Liver (tissue), 9 donors: Measurements from ENCODE around the gene TBC1D7. TPM values are rescaled to one million over a fixed set of nuclear protein-coding genes. Genes with fewer than 3 reads are reported as not detected.

Experiments used
- DNase-seq: peaks from one replicate; pipeline ENCODE4 v3.0.0-alpha.2; 2017; ENCODE audit warnings: low spot score
- H3K27ac ChIP-seq, 2 donors: one replicate each; pipeline ENCODE4 v1.7.0; 2013; ENCODE audit warnings: inconsistent platforms in 2 of 2, low read length in 2 of 2, control low read depth in 1 of 2, low read depth in 1 of 2, mild to moderate bottlenecking in 1 of 2
- H3K27me3 ChIP-seq, 4 donors: one replicate each; pipeline versions ENCODE4 v1.6.1 to v1.7.0; 2013; ENCODE audit warnings: low read length in 3 of 4, inconsistent platforms in 1 of 4, mild to moderate bottlenecking in 1 of 4, moderate library complexity in 1 of 4; ENCODE audit not compliant: control insufficient read depth in 4 of 4, insufficient read depth in 4 of 4
- H3K36me3 ChIP-seq, 4 donors: one replicate each; pipeline versions ENCODE4 v1.6.1 to v1.7.0; 2013; ENCODE audit warnings: low read length in 3 of 4, mild to moderate bottlenecking in 3 of 4, low read depth in 1 of 4, moderate library complexity in 1 of 4; ENCODE audit not compliant: control insufficient read depth in 4 of 4, insufficient read depth in 3 of 4
- H3K4me1 ChIP-seq, 4 donors: one replicate each; pipeline versions ENCODE4 v1.6.1 to v1.7.0; 2013; ENCODE audit warnings: low read length in 3 of 4, mild to moderate bottlenecking in 3 of 4, moderate library complexity in 1 of 4; ENCODE audit not compliant: control insufficient read depth in 4 of 4, insufficient read depth in 4 of 4
- H3K4me3 ChIP-seq, 3 donors: one replicate each; pipeline versions ENCODE4 v1.6.1 to v1.7.0; 2013; ENCODE audit warnings: low read length in 3 of 3, control low read depth in 1 of 3, low read depth in 1 of 3, mild to moderate bottlenecking in 1 of 3
- H3K9ac ChIP-seq, 2 donors: one replicate each; pipeline ENCODE4 v1.7.0; 2013; ENCODE audit warnings: low read length in 2 of 2, mild to moderate bottlenecking in 2 of 2, moderate library complexity in 2 of 2, control low read depth in 1 of 2, low read depth in 1 of 2
- H3K9me3 ChIP-seq, 4 donors: one replicate each; pipeline versions ENCODE4 v1.6.1 to v1.7.0; 2013; ENCODE audit warnings: low read length in 3 of 4; ENCODE audit not compliant: control insufficient read depth in 4 of 4
- EGR1 ChIP-seq, 2 donors: IDR thresholded peaks; 2 replicates each; pipeline ENCODE4 v1.6.1; 2016 to 2018; ENCODE audit warnings: antibody characterized with exemption in 2 of 2, low read depth in 2 of 2
- FOXA1 ChIP-seq: IDR thresholded peaks from 2 replicates; pipeline ENCODE4 v1.6.1; 2016; ENCODE audit warnings: antibody characterized with exemption
- GABPA ChIP-seq, 2 donors: IDR thresholded peaks in 1 of 2; conservative IDR thresholded peaks in 1 of 2; 2 replicates each; pipeline ENCODE4 v1.6.1; 2016; ENCODE audit warnings: antibody characterized with exemption in 2 of 2, mild to moderate bottlenecking in 1 of 2, moderate library complexity in 1 of 2
- HNF4G ChIP-seq: IDR thresholded peaks from 2 replicates; pipeline ENCODE4 v1.6.1; 2016; ENCODE audit warnings: antibody characterized with exemption
- JUND ChIP-seq, 2 donors: IDR thresholded peaks; 2 replicates each; pipeline ENCODE4 v1.6.1; 2016; ENCODE audit warnings: antibody characterized with exemption in 2 of 2
- RXRA ChIP-seq, 2 donors: IDR thresholded peaks; 2 replicates each; pipeline ENCODE4 v1.6.1; 2017 to 2018; ENCODE audit warnings: antibody characterized with exemption in 2 of 2, mild to moderate bottlenecking in 1 of 2
- TAF1 ChIP-seq: conservative IDR thresholded peaks from 2 replicates; pipeline ENCODE4 v1.6.1; 2016; ENCODE audit warnings: antibody characterized with exemption, mild to moderate bottlenecking
- YY1 ChIP-seq: IDR thresholded peaks from 2 replicates; pipeline ENCODE4 v1.6.1; 2016; ENCODE audit warnings: antibody characterized with exemption, mild to moderate bottlenecking
- WGBS: extraction: QIAGEN DNeasy Blood & Tissue Kit; methylation state at CpG from one replicate; pipeline ENCODE4 v1.1.7; 2013; 5-methylcytosine and 5-hydroxymethylcytosine counted together
- polyA plus RNA-seq, 2 donors: library from polyadenylated mRNA; stranded (reverse) in 1 of 2; unstranded in 1 of 2; fragments of 200-250 nt in 1 of 2; fragments of >200 nt in 1 of 2; fragmentation: Nextera tagmentation in 1 of 2; extraction: Ambion mirVana in 1 of 2; gene quantifications; one replicate each; pipeline versions ENCODE4 v1.2.1 to v1.2.3, GENCODE V29; 2013 to 2015
- total RNA-seq, 2 donors: library from RNA; depleted of rRNA; stranded (reverse); fragments of >200 nt; gene quantifications; one replicate each; pipeline ENCODE4 v1.2.3, GENCODE V29; 2014
- TF ChIP-seq, protein P1 (sequence below): IDR thresholded peaks from 2 replicates; pipeline ENCODE4 v1.6.1; 2016; ENCODE audit warnings: antibody characterized with exemption, mild to moderate bottlenecking
- TF ChIP-seq, protein P2 (sequence below): IDR thresholded peaks from 2 replicates; pipeline ENCODE4 v1.6.1; 2016; ENCODE audit warnings: antibody characterized with exemption
- TF ChIP-seq, protein P3 (sequence below): fragments of 150-350 bp; IDR thresholded peaks from 2 replicates; pipeline ENCODE4 v1.5.1; 2017; ENCODE audit warnings: improper control_type of control experiment, low read depth, low read length; ENCODE audit not compliant: missing input control
- TF ChIP-seq, protein P4 (sequence below): IDR thresholded peaks from 2 replicates; pipeline ENCODE4 v1.6.1; 2016; ENCODE audit warnings: antibody characterized with exemption
- TF ChIP-seq, protein P5 (sequence below): IDR thresholded peaks from 2 replicates; pipeline ENCODE4 v1.6.1; 2016; ENCODE audit warnings: antibody characterized with exemption
- donor health status: healthy.
- donor health status: healthy.
- donor health status: healthy.
- donor health status: healthy.
- donor health status: healthy.

Gene TBC1D7
- total and polyA plus RNA-seq, 4 donors = 9.6 to 18.8 (median 10.6) TPM

DNA sequence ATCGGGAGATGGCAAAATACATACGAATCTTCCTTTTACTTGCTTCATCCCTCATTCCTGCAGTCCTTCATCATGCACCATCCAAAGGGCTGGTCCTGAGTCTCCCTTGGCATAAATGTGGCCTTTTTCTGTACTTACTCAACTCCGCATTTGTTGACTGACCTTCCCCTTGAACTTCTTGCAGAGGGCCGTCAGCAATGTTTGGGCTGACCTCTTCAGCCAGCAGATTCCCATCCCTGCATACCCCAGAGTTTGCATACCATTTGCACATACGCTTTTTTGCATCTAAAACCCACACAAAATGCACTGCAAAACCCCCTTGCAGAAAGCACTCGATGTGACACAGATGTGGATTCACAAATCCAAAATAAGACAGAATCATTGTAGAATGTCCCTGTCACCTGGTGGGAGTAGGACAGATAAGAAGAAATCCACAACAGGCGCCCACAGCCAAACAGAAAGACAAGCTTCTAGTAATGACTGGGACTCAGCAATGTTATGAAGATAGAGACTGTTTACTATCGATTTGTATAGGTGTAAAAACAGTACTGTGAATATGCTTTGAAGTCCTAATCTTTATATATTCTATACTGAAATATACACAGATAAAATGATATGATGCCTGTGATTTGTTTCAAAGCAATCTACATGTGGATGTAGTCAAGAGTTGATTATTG, 45.8 kb downstream of the TBC1D7 start (continued):
- TF ChIP-seq, protein P1, sequence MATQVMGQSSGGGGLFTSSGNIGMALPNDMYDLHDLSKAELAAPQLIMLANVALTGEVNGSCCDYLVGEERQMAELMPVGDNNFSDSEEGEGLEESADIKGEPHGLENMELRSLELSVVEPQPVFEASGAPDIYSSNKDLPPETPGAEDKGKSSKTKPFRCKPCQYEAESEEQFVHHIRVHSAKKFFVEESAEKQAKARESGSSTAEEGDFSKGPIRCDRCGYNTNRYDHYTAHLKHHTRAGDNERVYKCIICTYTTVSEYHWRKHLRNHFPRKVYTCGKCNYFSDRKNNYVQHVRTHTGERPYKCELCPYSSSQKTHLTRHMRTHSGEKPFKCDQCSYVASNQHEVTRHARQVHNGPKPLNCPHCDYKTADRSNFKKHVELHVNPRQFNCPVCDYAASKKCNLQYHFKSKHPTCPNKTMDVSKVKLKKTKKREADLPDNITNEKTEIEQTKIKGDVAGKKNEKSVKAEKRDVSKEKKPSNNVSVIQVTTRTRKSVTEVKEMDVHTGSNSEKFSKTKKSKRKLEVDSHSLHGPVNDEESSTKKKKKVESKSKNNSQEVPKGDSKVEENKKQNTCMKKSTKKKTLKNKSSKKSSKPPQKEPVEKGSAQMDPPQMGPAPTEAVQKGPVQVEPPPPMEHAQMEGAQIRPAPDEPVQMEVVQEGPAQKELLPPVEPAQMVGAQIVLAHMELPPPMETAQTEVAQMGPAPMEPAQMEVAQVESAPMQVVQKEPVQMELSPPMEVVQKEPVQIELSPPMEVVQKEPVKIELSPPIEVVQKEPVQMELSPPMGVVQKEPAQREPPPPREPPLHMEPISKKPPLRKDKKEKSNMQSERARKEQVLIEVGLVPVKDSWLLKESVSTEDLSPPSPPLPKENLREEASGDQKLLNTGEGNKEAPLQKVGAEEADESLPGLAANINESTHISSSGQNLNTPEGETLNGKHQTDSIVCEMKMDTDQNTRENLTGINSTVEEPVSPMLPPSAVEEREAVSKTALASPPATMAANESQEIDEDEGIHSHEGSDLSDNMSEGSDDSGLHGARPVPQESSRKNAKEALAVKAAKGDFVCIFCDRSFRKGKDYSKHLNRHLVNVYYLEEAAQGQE = no peak
- TF ChIP-seq FOXA1 (no peak), GABPA (IDR thresholded peaks at IDR 0.05 in 1 of 2, conservative IDR thresholded peaks at IDR 0.05 in 1 of 2) (no peak), EGR1 (IDR thresholded peaks at IDR 0.05; ENCODE audit: low read depth in 2 of 2) (no peak), RXRA (IDR thresholded peaks at IDR 0.05) (no peak)
- TF ChIP-seq, protein P2, sequence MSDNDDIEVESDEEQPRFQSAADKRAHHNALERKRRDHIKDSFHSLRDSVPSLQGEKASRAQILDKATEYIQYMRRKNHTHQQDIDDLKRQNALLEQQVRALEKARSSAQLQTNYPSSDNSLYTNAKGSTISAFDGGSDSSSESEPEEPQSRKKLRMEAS = no peak

DNA sequence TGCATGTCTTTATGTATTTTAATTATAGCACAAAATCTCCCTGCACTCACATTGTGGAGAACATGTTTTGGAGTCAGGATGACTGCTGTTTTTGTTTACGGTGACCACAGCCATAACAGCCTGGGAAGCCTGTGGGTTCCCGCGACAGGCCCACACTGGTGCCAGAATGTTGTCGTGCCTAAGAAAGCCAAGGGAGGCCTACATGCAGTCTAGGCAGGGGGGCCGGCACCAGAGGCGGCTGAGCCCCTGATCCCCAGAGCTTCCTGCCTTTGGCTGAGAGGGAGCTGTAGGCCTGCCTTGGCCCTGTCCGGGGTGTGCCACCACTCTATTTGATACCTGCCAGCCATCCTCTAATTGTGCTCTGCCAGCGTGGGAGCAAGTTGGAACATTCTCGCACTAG, 46.7 kb downstream of the TBC1D7 start:
- no peaks in the 10 kb centered on the region for H3K36me3 ChIP-seq

DNA sequence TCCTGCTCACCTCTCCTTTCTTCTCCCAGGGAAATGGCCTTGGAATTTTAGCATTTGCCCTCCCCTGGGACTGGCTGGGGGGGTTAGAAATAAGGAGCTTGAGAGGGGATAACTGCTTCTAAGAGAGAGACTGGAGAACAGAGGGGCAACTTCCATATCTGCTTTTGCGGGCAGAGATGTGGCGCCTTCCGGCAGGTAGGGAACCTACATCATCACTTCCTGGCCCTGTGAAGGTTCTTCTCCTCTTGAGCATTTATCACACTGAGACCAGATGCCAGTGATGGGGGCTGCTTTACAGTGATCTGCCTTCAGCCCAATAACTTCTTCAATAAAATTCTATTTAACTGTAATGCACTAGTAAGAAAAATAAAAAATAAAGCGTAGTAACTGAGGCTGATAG, 48.1 kb downstream of the TBC1D7 start:
- TF ChIP-seq FOXA1 (no peak), EGR1 (IDR thresholded peaks at IDR 0.05; ENCODE audit: low read depth in 2 of 2) (no peak), JUND (IDR thresholded peaks at IDR 0.05) (no peak), GABPA (IDR thresholded peaks at IDR 0.05 in 1 of 2, conservative IDR thresholded peaks at IDR 0.05 in 1 of 2) (no peak), HNF4G (no peak), YY1 (no peak)
- TF ChIP-seq, protein P3, sequence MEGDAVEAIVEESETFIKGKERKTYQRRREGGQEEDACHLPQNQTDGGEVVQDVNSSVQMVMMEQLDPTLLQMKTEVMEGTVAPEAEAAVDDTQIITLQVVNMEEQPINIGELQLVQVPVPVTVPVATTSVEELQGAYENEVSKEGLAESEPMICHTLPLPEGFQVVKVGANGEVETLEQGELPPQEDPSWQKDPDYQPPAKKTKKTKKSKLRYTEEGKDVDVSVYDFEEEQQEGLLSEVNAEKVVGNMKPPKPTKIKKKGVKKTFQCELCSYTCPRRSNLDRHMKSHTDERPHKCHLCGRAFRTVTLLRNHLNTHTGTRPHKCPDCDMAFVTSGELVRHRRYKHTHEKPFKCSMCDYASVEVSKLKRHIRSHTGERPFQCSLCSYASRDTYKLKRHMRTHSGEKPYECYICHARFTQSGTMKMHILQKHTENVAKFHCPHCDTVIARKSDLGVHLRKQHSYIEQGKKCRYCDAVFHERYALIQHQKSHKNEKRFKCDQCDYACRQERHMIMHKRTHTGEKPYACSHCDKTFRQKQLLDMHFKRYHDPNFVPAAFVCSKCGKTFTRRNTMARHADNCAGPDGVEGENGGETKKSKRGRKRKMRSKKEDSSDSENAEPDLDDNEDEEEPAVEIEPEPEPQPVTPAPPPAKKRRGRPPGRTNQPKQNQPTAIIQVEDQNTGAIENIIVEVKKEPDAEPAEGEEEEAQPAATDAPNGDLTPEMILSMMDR = no peak
- TF ChIP-seq, protein P2 = no peak
- TF ChIP-seq, protein P4, sequence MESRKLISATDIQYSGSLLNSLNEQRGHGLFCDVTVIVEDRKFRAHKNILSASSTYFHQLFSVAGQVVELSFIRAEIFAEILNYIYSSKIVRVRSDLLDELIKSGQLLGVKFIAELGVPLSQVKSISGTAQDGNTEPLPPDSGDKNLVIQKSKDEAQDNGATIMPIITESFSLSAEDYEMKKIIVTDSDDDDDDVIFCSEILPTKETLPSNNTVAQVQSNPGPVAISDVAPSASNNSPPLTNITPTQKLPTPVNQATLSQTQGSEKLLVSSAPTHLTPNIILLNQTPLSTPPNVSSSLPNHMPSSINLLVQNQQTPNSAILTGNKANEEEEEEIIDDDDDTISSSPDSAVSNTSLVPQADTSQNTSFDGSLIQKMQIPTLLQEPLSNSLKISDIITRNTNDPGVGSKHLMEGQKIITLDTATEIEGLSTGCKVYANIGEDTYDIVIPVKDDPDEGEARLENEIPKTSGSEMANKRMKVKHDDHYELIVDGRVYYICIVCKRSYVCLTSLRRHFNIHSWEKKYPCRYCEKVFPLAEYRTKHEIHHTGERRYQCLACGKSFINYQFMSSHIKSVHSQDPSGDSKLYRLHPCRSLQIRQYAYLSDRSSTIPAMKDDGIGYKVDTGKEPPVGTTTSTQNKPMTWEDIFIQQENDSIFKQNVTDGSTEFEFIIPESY = no peak
- no peak overlapping the region for H3K9ac ChIP-seq
- no peaks in the 10 kb centered on the region for H3K9me3 ChIP-seq
- no peaks in the 10 kb centered on the region for H3K27me3 ChIP-seq
- no peak for DNase-seq
- no peak overlapping the region for H3K4me3 ChIP-seq
- H3K4me1 ChIP-seq = no peaks in the 10 kb centered on the region
- no peak overlapping the region for H3K27ac ChIP-seq
- 69% methylated on average over 4 of the region's 4 CpGs for WGBS
- no peaks in the 10 kb centered on the region for H3K36me3 ChIP-seq

More for the DNA sequence above, 46.7 kb downstream of the TBC1D7 start:
- Histone ChIP-seq H3K4me3 (no peak overlapping the region), H3K4me1 (no peaks in the 10 kb centered on the region), H3K27ac (no peak overlapping the region), H3K9me3 (peaks cover 0 to under 1% (median 0%) of the 10 kb centered on the region in 4 donors), H3K9ac (no peak overlapping the region), H3K27me3 (no peaks in the 10 kb centered on the region)
- TF ChIP-seq TAF1 (no peak), YY1 (no peak)
- TF ChIP-seq, protein P5, sequence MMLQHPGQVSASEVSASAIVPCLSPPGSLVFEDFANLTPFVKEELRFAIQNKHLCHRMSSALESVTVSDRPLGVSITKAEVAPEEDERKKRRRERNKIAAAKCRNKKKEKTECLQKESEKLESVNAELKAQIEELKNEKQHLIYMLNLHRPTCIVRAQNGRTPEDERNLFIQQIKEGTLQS = no peak
- 88% methylated on average over 9 of the region's 9 CpGs for WGBS
- DNase-seq = no peak
